ENCODE data around the gene HIVEP1.

DNA sequence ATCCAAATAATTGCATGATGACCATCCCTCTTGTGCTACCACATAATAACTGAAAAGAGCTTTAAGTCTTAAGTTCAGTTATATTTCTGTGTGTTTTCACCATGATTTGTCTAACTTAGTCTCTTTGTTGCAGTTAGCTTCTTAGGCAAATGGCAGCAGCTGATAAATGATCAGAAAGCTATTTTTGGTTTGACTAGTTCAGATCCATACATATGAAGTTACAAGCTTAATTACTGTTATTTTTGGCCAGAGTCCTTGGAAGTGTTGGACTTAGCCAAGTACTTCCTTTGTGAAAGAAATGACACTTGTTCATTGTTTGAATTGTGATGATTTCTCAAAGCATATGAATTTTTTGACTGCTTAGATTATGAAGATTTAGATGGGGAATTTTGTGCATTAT is 54.2 kb downstream of the HIVEP1 start:
- TF ChIP-seq, protein P1, sequence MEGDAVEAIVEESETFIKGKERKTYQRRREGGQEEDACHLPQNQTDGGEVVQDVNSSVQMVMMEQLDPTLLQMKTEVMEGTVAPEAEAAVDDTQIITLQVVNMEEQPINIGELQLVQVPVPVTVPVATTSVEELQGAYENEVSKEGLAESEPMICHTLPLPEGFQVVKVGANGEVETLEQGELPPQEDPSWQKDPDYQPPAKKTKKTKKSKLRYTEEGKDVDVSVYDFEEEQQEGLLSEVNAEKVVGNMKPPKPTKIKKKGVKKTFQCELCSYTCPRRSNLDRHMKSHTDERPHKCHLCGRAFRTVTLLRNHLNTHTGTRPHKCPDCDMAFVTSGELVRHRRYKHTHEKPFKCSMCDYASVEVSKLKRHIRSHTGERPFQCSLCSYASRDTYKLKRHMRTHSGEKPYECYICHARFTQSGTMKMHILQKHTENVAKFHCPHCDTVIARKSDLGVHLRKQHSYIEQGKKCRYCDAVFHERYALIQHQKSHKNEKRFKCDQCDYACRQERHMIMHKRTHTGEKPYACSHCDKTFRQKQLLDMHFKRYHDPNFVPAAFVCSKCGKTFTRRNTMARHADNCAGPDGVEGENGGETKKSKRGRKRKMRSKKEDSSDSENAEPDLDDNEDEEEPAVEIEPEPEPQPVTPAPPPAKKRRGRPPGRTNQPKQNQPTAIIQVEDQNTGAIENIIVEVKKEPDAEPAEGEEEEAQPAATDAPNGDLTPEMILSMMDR (conservative IDR thresholded peaks at IDR 0.05; ENCODE audit: low read length): no peak
- no peak for TF ChIP-seq EZH2phosphoT487 (IDR thresholded peaks at IDR 0.05; ENCODE audit: borderline replicate concordance, low read depth, low read length)
